HepG2 (cell line): ENCODE measurements around the gene PTH1R. TPM values are rescaled to one million over a fixed set of nuclear protein-coding genes. Genes with fewer than 3 reads are reported as not detected.

ENCODE experiments used
- ATAC-seq: fragments of 200-7000 bp; cut with Tn5 transposase; 3 replicates; pipeline ENCODE4 v1.9.1; 2020; ENCODE audit warnings: mild to moderate bottlenecking, moderate library complexity
- BruUV-seq: library from RNA; stranded (reverse); fragments of 400-500 nt; replicated peaks from 2 replicates; lab custom pipeline; 2021; lab: Mats Ljungman, UMichigan
- CTCF ChIA-PET: fragments of 300-600 bp; formaldehyde crosslinking; extraction: SDS; loops from one replicate; lab custom pipeline; 2021; ENCODE audit warnings: low total read pairs, inconsistent platforms, low intra/inter-chr PET ratio; lab: Yijun Ruan, JAX
- POLR2A ChIA-PET: fragments of 350-600 bp; sonication (Branson Sonifier 250); formaldehyde crosslinking; loops from one replicate; lab custom pipeline; 2020; ENCODE audit warnings: antibody characterized with exemption, inconsistent platforms; lab: Yijun Ruan, JAX
- DNase-seq: peaks from one replicate; pipeline ENCODE4 v3.0.0-alpha.2; 2015; ENCODE audit warnings: low spot score
- FAIRE-seq: peaks from 3 replicates; lab custom pipeline; 2011; peaks lifted over from hg19 to GRCh38; lab: Jason Lieb, UNC
- H2AFZ ChIP-seq: one replicate; pipeline ENCODE4 v1.6.1; 2011; ENCODE audit warnings: low read length, inconsistent platforms
- H3K27ac ChIP-seq: fragments of 300-600 bp; 3 replicates; pipeline ENCODE4 v1.8.0; 2011; ENCODE audit warnings: mixed run types, mild to moderate bottlenecking, mixed read lengths, low read length, inconsistent platforms; ENCODE audit not compliant: insufficient read depth; ENCODE audit errors: extremely low read length
- H3K27me3 ChIP-seq, 2 experiments: fragments of 200-600 bp in 1 of 2; 2 replicates in 1 of 2; 3 replicates in 1 of 2; pipeline versions ENCODE4 v1.6.0 to v1.8.0; 2011; ENCODE audit warnings: low read length in 2 of 2, mild to moderate bottlenecking in 2 of 2, moderate library complexity in 2 of 2, inconsistent platforms in 1 of 2; ENCODE audit not compliant: insufficient read depth in 2 of 2, control insufficient read depth in 1 of 2
- H3K36me3 ChIP-seq, 2 experiments: fragments of 200-600 bp in 1 of 2; replicated peaks in 1 of 2; 2 replicates in 1 of 2; 3 replicates in 1 of 2; pipeline versions ENCODE4 v1.5.1 to v1.8.0; 2011; ENCODE audit warnings: low read length in 2 of 2, inconsistent platforms in 1 of 2; ENCODE audit not compliant: insufficient read depth in 2 of 2, control insufficient read depth in 1 of 2
- H3K4me1 ChIP-seq: 2 replicates; pipeline ENCODE4 v1.5.1; 2012; ENCODE audit warnings: low read length, inconsistent platforms; ENCODE audit not compliant: insufficient read depth
- H3K4me2 ChIP-seq: 2 replicates; pipeline ENCODE4 v1.6.0; 2011; ENCODE audit warnings: low read depth, low read length, inconsistent platforms
- H3K4me3 ChIP-seq, 3 experiments: fragments of 200-600 bp in 1 of 3; sonication (generic), shearing (Covaris generic) in 1 of 3; replicated peaks in 1 of 3; 2 replicates each; pipeline ENCODE4 v1.5.1; 2011 to 2016; ENCODE audit warnings: low read length in 3 of 3, inconsistent platforms in 2 of 3, low read depth in 2 of 3, mild to moderate bottlenecking in 2 of 3, control low read depth in 1 of 3, mixed read lengths in 1 of 3; ENCODE audit not compliant: insufficient read depth in 1 of 3
- H3K79me2 ChIP-seq: one replicate; pipeline ENCODE4 v1.6.1; 2011; ENCODE audit warnings: low read length, inconsistent platforms; ENCODE audit not compliant: insufficient read depth
- H3K9ac ChIP-seq: 2 replicates; pipeline ENCODE4 v1.6.0; 2011; ENCODE audit warnings: mild to moderate bottlenecking, low read depth, low read length, inconsistent platforms; ENCODE audit not compliant: insufficient read depth
- H3K9me3 ChIP-seq: 2 replicates; pipeline ENCODE4 v1.5.1; 2012; ENCODE audit warnings: mild to moderate bottlenecking, low read length
- H4K20me1 ChIP-seq: 2 replicates; pipeline ENCODE4 v1.6.0; 2011; ENCODE audit warnings: inconsistent platforms, mild to moderate bottlenecking, low read length, moderate library complexity; ENCODE audit not compliant: insufficient read depth
- EP300 ChIP-seq, 3 experiments: sonication (generic) in 1 of 3; formaldehyde crosslinking in 1 of 3; IDR thresholded peaks; 2 replicates each; pipeline versions ENCODE4 v1.5.1 to v1.6.1; 2011 to 2020; ENCODE audit warnings: low read depth in 2 of 3, low read length in 2 of 3, borderline replicate concordance in 1 of 3, improper control_type of control experiment in 1 of 3, mild to moderate bottlenecking in 1 of 3, missing genetic modification reagents in 1 of 3, moderate library complexity in 1 of 3
- HMGXB4 ChIP-seq, 2 experiments: sonication (generic) in 1 of 2; formaldehyde crosslinking in 1 of 2; IDR thresholded peaks; 2 replicates each; pipeline versions ENCODE4 v1.4.0 to v1.6.1; 2018 to 2020; ENCODE audit warnings: missing genetic modification reagents in 2 of 2, borderline replicate concordance in 1 of 2, low read depth in 1 of 2, mild to moderate bottlenecking in 1 of 2, missing biosample characterization in 1 of 2
- JDP2 ChIP-seq: sonication (generic); formaldehyde crosslinking; IDR thresholded peaks from 2 replicates; pipeline ENCODE4 v1.8.1; 2022; ENCODE audit warnings: missing genetic modification reagents, borderline replicate concordance
- KDM5A ChIP-seq: fragments of 200-600 bp; sonication (generic); IDR thresholded peaks from 2 replicates; pipeline ENCODE4 v1.7.0; 2018; ENCODE audit warnings: antibody characterized with exemption, mild to moderate bottlenecking, low read length, borderline replicate concordance
- NCOA2 ChIP-seq: sonication (generic); formaldehyde crosslinking; IDR thresholded peaks from 2 replicates; pipeline ENCODE4 v1.8.0; 2022; ENCODE audit warnings: inconsistent platforms
- RBM22 ChIP-seq: fragments of 200-400 bp; formaldehyde crosslinking; optimal IDR thresholded peaks from 2 replicates; pipeline ENCODE3; 2017; ENCODE audit warnings: mild to moderate bottlenecking, low read length, moderate library complexity
- WGBS: methylation state at CpG from one replicate; pipeline ENCODE4 v1.1.6; 2017; ENCODE audit warnings: low lambda C conversion rate; 5-methylcytosine and 5-hydroxymethylcytosine counted together
- in situ Hi-C: cut with HindIII; loops from 2 replicates; pipeline ENCODE4 v1.10.0; 2017; ENCODE audit warnings: low pct_unique_long_range_greater_than_20kb; ENCODE audit not compliant: extremely low pct_ligation_motif_present
- intact Hi-C: fragments of 100-400 bp; cut with micrococcal nuclease; formaldehyde crosslinking; loops from one replicate; pipeline ENCODE4 v1.10.0; 2022; ENCODE audit not compliant: unreplicated experiment
- polyA plus RNA-seq, 8 experiments: library from polyadenylated mRNA; depleted of rRNA in 3 of 8; stranded (reverse) in 7 of 8; unstranded in 1 of 8; fragments of >200 nt; fragmentation: Illumina TruSeq in 4 of 8; extraction: Trizol in 4 of 8; gene quantifications; 2 replicates each; pipeline versions ENCODE4 v1.2.1 to v1.2.3, GENCODE V29; 2011 to 2016; ENCODE audit warnings: low read depth in 4 of 8, missing spikeins in 1 of 8, mixed read lengths in 1 of 8; ENCODE audit not compliant: insufficient read depth in 1 of 8
- total RNA-seq, 5 experiments: library from RNA; depleted of rRNA; stranded (reverse); fragments of >200 nt; fragmentation: Illumina TruSeq; extraction: Trizol; gene quantifications; 2 replicates each; pipeline ENCODE4 v1.2.3, GENCODE V29; 2016; ENCODE audit warnings: low read depth in 1 of 5

PTH1R gene
- total and polyA plus RNA-seq, 2 of the 13 experiments (the other 11 are each of a cell fraction or from before 2014, with no cell fraction given): not detected

GRCh38 chr3:46844881-46845312, 32.6 kb upstream of the PTH1R start (continued):
- TF ChIP-seq HMGXB4 (CRISPR knock-in tag; IDR thresholded peaks at IDR 0.05; ENCODE audit: borderline replicate concordance in 1 of 2, low read depth in 1 of 2): no peak
- no peak for TF ChIP-seq RBM22
- no peak for TF ChIP-seq NCOA2 (CRISPR knock-in tag)
- TF ChIP-seq JDP2 (CRISPR knock-in tag): no peak
- no peak for TF ChIP-seq KDM5A

GRCh38 chr3:46845397-46845859, 32.1 kb upstream of the PTH1R start:
- peaks cover 17% of the 10 kb centered on the region for H3K4me1 ChIP-seq
- no peak overlapping the region for H2AFZ ChIP-seq
- peak overlapping the region; percentile 61 for H3K4me2 ChIP-seq
- CTCF ChIA-PET: no interaction called here
- H3K9ac ChIP-seq: no peak overlapping the region
- in situ Hi-C loops (no loop called here), intact Hi-C loops (no loop called here)
- peaks cover 14% of the 10 kb centered on the region for H3K9me3 ChIP-seq
- POLR2A ChIA-PET: no interaction called here
- no peaks in the 10 kb centered on the region for H3K79me2 ChIP-seq
- ATAC-seq (peak; percentile 47), DNase-seq (no peak), FAIRE-seq (no peak)
- no peaks in the 10 kb centered on the region for H3K36me3 ChIP-seq
- no TSS peak for BruUV-seq
- no peak overlapping the region for H3K27ac ChIP-seq
- no peaks in the 10 kb centered on the region for H4K20me1 ChIP-seq
- H3K4me3 ChIP-seq: peak overlapping the region in 2 of 3 experiments; percentile 9 to 52; a peak in 3 of 6 replicates
- 50% methylated on average over 2 of the region's 23 CpGs for WGBS
- no peak for TF ChIP-seq EP300 (IDR thresholded peaks at IDR 0.05; ENCODE audit: low read depth in 2 of 2, low read length in 2 of 2)
- TF ChIP-seq EP300 (CRISPR knock-in tag; IDR thresholded peaks at IDR 0.05; ENCODE audit: borderline replicate concordance): no peak
- TF ChIP-seq, all 625 proteins: peak for 0
- no peaks in the 10 kb centered on the region; a peak in 1 of 5 replicates for H3K27me3 ChIP-seq
